Measurements from ENCODE around the gene LIMD2.

The LIMD2 gene

GRCh38 chr17:63679214-63679613, 20.7 kb downstream of the LIMD2 start:
- no peak for DNase-seq

DNA sequence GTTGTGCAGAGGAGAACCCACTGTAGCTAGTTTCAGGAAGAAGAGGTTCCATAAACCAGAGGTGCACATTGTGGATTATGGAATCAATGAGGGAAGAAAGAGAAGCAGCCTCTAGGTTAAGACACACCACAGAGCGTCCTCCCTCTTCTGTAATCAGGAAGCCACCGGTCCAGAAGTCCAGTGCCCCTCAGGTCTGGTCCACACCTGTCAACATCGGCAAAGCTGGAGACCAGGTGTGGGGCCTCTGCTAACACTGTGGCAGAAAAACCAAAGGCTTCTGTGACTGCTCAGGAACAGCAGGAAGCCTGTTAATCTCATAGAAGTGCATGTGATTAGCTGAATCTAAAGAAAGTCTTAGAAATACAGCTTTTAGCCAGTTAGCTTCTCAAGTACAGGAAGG, 23.3 kb downstream of the LIMD2 start:
- DNase-seq: no peak

GRCh38 chr17:63675607-63676546, 24.0 kb downstream of the LIMD2 start:
- DNase-seq: no peak

DNA sequence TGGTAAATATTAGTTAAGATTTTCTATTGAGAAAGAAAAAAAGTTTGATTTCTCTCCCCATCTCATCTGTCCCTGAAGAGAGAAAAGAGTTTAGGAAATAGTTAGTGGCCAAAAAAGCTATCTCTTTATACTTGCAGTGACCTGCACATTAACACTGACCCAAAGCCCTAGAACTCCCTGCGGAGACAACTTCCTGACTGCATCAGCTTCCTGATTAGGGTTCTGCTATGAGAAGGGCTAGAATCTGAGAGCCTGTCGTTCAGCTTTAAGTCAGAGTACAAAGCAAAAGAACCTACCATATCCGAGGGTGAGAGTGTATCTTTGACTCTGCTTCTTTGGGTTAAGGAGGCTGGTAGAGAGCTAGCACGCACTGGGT, 24.7 kb downstream of the LIMD2 start:
- no peak for DNase-seq

DNA sequence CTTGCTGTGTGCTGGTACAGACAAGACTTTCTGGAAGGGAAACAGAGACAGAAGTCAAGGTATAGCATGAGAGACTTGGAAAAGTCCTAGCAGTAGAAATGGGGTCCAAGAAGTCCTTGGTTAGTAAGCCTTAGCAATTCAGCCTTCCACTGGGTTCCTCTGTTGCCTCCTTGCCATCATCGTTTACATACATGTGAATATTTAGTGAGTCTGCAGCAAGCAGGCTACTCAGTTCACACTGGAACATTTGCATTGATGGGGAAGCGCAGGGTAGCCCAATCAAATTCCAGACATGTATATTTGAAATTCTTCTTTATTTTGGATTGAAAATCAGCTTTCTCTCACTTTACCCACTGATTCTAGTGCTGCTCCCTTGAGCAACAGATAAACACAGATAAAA, 27.1 kb downstream of the LIMD2 start:
- no peak for DNase-seq

DNA sequence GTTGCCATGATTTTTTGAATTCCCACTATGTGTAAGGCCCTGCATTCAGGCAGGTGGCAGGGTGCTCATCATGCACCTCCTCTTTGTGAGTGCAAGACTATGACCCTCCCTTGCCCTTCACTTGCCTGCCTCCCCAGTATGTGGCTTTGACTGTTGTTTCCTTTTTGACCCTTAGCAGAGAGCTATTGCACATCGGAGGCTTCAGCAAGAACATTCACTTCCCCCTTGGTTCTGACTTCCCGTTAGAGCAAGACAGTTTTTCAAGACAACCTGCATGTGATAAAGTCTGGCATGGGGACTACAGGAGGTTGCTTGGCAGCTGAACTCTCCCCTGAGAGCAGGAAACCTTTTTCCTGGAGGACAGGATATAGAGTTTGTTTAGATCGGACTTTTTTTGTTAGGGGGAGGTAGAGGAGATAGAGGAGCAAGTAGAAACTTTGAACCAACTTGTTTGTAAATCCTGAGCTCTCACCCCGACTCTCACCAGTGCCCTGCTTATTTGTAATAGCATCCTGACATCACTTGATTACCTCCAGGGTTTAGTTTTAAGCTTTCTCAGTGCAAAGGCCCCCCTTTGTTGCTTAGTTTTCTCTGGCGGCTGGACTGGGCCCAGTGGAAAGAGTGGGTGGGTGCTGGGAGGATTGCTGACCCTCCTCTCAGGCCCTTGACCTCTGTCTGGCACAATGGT, 34.3 kb downstream of the LIMD2 start:
- no peak for DNase-seq

DNA sequence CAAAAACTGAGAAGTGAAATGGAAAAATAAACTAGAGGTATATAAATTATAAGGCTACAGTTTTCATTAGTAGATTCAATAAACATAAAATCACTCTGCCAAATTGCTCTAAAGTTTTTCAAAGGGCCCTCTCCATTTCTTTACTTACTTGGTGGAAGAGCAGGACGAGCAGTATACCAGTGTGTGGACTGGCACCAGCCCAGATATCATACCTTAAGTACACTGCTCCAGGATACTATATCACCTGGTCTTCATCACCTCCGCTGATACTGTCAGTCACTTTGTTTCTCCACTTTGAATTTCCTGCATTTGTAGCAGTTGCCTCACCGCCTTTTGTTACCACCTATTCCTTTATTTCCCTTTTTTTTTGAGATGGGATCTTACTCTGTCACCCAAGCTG, 40.1 kb downstream of the LIMD2 start:
- no peak for DNase-seq

DNA sequence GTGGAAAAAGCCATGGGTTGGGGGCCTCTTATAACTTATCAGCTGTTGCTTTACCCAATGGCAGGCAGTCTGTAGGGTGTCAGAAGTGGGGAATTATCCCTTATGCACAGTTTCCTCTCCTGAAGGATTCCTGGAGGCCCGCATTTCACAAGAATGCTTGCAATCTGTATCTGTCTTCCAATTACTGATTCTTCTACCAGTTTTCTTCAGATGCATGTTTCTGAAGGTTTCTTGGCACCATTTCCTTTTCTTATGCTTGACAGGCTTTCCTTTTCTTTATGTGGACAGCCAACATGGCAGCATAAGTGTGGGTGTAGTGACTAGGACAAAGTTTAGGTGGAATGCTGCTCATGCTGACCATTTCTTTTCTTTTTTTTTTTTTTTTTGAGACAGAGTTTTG, 41.6 kb downstream of the LIMD2 start:
- DNase-seq: no peak

- DNase-seq: no peak
Measured at GRCh38 chr17:63657786-63658185, 42.1 kb downstream of the LIMD2 start.

DNA sequence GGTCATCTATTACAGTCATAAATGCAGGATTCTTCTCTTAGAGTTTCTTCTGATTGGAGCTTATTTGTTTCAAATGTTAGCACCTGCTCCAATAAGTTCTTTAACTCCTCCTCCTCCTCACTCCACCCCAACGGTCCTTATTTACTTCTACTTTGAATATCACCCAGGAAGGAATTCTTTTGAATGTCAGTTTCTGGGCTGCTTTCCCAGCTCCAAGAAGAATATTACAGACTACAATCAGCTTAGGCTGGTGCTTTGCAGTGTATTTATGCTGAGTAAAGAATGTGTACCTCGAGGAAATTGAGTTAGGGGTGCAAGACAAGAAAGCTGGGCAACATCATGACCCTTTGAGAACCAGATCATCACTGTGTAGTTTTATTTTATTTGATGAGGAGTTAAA, 46.9 kb downstream of the LIMD2 start:
- no peak for DNase-seq

- no peak for DNase-seq
Measured at GRCh38 chr17:63652106-63652505, 47.8 kb downstream of the LIMD2 start.

DNA sequence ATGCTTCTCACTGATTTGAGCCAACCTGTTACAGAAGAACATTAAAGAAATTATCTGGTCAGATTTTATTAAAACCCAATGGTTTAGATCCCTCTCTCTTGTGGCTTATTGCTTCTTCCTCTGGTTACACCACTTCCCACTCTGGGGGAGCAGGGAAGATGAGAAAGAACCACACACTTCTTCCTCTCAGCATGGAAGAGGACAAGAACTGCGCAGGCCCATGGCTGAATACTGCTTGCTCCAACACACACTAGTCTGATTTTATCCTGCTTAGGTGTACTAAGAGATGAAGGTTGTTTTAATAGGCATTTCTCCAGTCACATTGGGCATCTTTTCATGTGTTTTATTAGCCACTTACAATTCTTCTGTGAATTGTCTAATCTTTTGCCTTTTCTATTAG, 50.1 kb downstream of the LIMD2 start:
- DNase-seq: no peak

GRCh38 chr17:63647936-63648335, 52.0 kb downstream of the LIMD2 start:
- no peak for DNase-seq

DNA sequence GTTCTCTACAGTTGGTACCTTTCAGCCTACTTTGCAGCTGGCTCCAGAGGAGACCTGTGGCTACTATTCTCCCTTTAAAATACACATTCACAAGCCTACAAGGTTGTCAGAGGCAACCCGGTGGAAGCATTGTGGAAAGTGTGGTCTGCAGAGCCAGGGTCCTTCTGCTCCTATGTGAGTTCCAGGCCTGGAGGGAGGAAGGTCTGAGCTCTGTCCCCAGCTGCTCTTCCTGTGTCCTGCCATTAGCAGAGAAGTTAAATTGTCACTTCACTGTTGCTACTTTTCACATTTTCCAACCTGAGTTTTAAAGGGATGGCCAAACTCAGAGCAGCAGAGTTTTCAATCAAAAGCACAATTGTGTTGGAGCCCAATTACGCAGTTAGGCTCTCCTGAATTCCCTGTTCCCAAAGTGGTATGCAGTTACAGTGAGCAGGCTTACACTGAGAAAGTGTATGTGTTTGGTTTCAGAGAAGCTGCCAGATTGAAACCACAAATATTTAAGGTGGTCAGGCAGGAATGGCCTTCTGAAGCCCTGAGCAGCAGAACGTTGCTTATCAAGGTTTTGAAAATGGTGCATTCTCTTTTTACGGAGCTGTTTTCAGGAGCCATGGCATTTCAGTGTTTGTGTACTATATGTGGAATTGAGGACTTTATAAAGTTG, 52.7 kb downstream of the LIMD2 start:
- no peak for DNase-seq

GRCh38 chr17:63646488-63646806, 53.5 kb downstream of the LIMD2 start:
- DNase-seq: no peak

Data from CD4-positive, alpha-beta T cell treated with Interleukin-6 for 4 hours (primary cell).